ENCODE data around the gene MTNR1A.
"Not testable (repeated sequence)": the region's sequence is repeated elsewhere in the genome, so short reads cannot be mapped to it uniquely, and the experiment has no call there.

Gene MTNR1A

GRCh38 chr4:186534056-186534455 is 21.3 kb downstream of the MTNR1A start:
- Histone ChIP-seq H3K36me3 (ENCODE audit: control insufficient read depth in 2 of 2, insufficient read depth in 1 of 2, low read length in 2 of 2) (no peaks in the 10 kb centered on the region), H3K4me3 (ENCODE audit: low read depth, low read length) (no peak overlapping the region), H3K4me1 (ENCODE audit: control insufficient read depth, insufficient read depth, low read length) (no peaks in the 10 kb centered on the region), H3K27ac (ENCODE audit: extremely low read depth, low read depth, low read length) (no peak overlapping the region), H3K9me3 (ENCODE audit: control insufficient read depth, insufficient read depth, low read depth, low read length) (no peaks in the 10 kb centered on the region)
- ChIA-PET CTCF (interaction anchor here (1.0 kb wide), 1 partner anchor 53 kb away, joined by 3 read pairs; no protein-coding TSS in a partner anchor), POLR2A (no interaction called here)
- no peak for TF ChIP-seq ZNF792 (tag by site-specific recombination; IDR thresholded peaks at IDR 0.05)
- TF ChIP-seq ZNF416 (tag by site-specific recombination; IDR thresholded peaks at IDR 0.05) = no peak
- no peak for TF ChIP-seq ZNF2 (tag by site-specific recombination; IDR thresholded peaks at IDR 0.05)
- no peak for TF ChIP-seq WT1 (tag by site-specific recombination; IDR thresholded peaks at IDR 0.05)
- TF ChIP-seq ZBTB48 (tag by site-specific recombination; IDR thresholded peaks at IDR 0.05) = no peak
- TF ChIP-seq ZNF544 (tag by site-specific recombination; IDR thresholded peaks at IDR 0.05) = no peak
- no peak for TF ChIP-seq ZNF223 (tag by site-specific recombination; IDR thresholded peaks at IDR 0.05)
- TF ChIP-seq ZNF398 (tag by site-specific recombination; IDR thresholded peaks at IDR 0.05) = no peak
- TF ChIP-seq ZNF274 (IDR thresholded peaks at IDR 0.05; ENCODE audit: low read length) = no peak
- no peak for TF ChIP-seq ZNF274 (tag by site-specific recombination; IDR thresholded peaks at IDR 0.05; ENCODE audit: borderline replicate concordance)
- TF ChIP-seq ZNF521 (tag by site-specific recombination; IDR thresholded peaks at IDR 0.05) = no peak
- no peak for TF ChIP-seq ZNF132 (tag by site-specific recombination; IDR thresholded peaks at IDR 0.05; ENCODE audit: borderline replicate concordance)

DNA sequence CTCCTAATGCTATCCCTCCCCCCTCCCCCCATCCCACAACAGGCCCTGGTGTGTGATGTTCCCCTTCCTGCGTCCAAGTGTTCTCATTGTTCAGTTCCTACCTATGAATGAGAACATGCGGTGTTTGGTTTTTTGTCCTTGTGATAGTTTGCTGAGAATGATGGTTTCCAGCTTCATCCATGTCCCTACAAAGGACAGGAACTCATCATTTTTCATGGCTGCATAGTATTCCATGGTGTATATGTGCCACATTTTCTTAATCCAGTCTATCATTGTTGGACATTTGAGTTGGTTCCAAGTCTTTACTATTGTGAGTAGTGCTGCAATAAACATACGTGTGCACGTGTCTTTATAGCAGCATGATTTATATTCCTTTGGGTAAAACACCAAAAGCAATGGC is 31.4 kb downstream of the MTNR1A start:
- H3K9me3 ChIP-seq (ENCODE audit: control insufficient read depth, insufficient read depth, low read depth, low read length); H3K27ac ChIP-seq (ENCODE audit: extremely low read depth, low read depth, low read length); POLR2A ChIA-PET; H3K4me1 ChIP-seq (ENCODE audit: control insufficient read depth, insufficient read depth, low read length); CTCF ChIA-PET; H3K4me3 ChIP-seq (ENCODE audit: low read depth, low read length); H3K36me3 ChIP-seq (ENCODE audit: control insufficient read depth in 2 of 2, insufficient read depth in 1 of 2, low read length in 2 of 2): not testable (repeated sequence)
- peak; percentile 74 for TF ChIP-seq ZNF146 (tag by site-specific recombination; IDR thresholded peaks at IDR 0.05)

GRCh38 chr4:186516287-186516686 is 39.1 kb downstream of the MTNR1A start:
- no peaks in the 10 kb centered on the region for H3K36me3 ChIP-seq (ENCODE audit: control insufficient read depth in 2 of 2, insufficient read depth in 1 of 2, low read length in 2 of 2)
- ChIA-PET CTCF (no interaction called here), POLR2A (no interaction called here)
- H3K9me3 ChIP-seq (ENCODE audit: control insufficient read depth, insufficient read depth, low read depth, low read length) = no peaks in the 10 kb centered on the region
- H3K4me3 ChIP-seq (ENCODE audit: low read depth, low read length) = no peak overlapping the region
- no peak overlapping the region for H3K27ac ChIP-seq (ENCODE audit: extremely low read depth, low read depth, low read length)
- no peaks in the 10 kb centered on the region for H3K4me1 ChIP-seq (ENCODE audit: control insufficient read depth, insufficient read depth, low read length)
- TF ChIP-seq ZNF747 (tag by site-specific recombination; IDR thresholded peaks at IDR 0.05) (no peak), ZNF354C (tag by site-specific recombination; IDR thresholded peaks at IDR 0.05; ENCODE audit: borderline replicate concordance, low read depth) (no peak), GLIS1 (tag by site-specific recombination; IDR thresholded peaks at IDR 0.05) (peak; percentile 70), ZNF596 (tag by site-specific recombination; IDR thresholded peaks at IDR 0.05) (no peak), ZNF114 (tag by site-specific recombination; IDR thresholded peaks at IDR 0.05) (no peak), ZSCAN4 (tag by site-specific recombination; IDR thresholded peaks at IDR 0.05) (no peak)
- TF ChIP-seq, protein P1, sequence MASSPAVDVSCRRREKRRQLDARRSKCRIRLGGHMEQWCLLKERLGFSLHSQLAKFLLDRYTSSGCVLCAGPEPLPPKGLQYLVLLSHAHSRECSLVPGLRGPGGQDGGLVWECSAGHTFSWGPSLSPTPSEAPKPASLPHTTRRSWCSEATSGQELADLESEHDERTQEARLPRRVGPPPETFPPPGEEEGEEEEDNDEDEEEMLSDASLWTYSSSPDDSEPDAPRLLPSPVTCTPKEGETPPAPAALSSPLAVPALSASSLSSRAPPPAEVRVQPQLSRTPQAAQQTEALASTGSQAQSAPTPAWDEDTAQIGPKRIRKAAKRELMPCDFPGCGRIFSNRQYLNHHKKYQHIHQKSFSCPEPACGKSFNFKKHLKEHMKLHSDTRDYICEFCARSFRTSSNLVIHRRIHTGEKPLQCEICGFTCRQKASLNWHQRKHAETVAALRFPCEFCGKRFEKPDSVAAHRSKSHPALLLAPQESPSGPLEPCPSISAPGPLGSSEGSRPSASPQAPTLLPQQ (tag by site-specific recombination; IDR thresholded peaks at IDR 0.05) = no peak
